HG02759 (cell line): Measurements from ENCODE around the gene MLLT3.
"Not testable (repeated sequence)": the region's sequence is repeated elsewhere in the genome, so short reads cannot be mapped to it uniquely, and the experiment has no call there.

Experiments
- ATAC-seq: cut with Tn5 transposase; IDR thresholded peaks from one replicate; pipeline ENCODE4 v1.9.1; 2021; ENCODE audit warnings: mild to moderate bottlenecking, moderate library complexity; ENCODE audit not compliant: unreplicated experiment

The MLLT3 gene

DNA sequence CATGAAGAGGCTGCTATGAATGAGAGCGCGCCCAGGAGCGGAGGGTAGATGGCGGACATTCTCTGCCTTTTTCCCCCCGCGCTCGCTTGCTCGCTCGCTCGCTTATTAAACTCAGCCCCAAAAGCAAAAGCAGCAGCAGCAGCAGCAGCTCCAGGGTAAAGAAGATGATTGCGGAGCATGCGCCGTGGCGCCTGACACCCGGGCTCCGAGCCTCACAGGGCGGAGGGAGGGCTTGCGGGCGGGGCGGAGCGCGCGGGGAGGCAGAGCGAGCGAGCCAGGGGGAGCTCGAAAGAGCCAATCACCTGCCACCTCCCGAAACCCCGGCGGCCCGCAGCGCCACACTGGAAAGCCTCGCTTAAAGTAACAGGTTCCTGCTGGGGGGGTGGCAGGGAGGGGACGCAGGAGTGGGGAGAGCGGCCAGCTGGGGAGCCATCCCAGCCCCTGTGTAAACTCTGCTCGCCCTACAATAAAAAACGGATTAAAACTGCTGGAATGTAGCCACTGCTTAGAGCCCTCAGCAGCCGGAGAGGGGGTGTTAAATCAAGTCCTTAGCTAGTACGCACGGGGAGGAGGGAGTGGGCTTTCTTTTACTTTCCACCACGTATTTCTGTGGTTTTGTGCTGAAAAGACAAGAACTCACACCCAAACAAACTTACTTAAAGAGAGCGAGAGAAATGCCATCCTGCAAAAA, at the start of gene MLLT3:
Gene MLLT3 (minus strand): TSS at position 170 of the 691 bp plus-strand sequence.
- ATAC-seq: peak; percentile 82

DNA sequence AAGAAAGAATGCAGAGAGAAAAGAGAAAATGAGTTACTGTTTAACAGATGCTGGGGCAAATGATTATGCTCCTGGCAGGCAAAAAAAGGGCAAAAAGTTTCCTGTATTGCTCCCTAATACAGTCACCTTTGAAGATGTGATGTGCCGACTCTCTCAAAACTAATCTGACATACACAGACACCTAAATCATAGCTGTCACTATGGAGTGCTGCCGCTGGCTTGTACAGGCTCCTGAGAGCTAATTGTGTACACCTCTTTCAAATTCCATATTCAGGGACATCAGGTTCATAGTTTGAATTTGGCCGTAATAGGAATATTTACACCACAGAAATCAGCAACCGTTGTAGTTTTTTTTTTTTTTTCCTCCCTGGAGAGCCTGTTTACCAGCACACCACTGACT, 49.3 kb upstream of the MLLT3 start:
- no peak for ATAC-seq

DNA sequence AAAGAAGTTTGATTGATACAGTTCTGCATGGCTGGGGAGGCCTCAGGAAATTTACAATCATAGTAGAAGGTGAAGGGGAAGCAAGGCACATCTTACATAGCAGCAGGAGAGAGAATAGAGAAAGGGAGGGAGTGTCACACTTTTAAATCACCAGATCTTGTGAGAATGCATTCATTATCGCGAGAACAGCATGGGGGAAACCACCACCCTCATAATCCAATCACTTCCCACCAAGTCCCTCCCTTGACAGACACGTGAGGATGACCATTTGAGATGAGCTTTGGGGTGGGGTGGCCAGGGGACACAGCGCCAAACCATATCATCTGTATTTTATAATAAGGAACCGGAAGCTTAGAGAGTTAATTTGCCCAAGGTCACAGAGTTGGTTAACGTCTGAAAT, 48.1 kb upstream of the MLLT3 start:
- ATAC-seq: no peak

DNA sequence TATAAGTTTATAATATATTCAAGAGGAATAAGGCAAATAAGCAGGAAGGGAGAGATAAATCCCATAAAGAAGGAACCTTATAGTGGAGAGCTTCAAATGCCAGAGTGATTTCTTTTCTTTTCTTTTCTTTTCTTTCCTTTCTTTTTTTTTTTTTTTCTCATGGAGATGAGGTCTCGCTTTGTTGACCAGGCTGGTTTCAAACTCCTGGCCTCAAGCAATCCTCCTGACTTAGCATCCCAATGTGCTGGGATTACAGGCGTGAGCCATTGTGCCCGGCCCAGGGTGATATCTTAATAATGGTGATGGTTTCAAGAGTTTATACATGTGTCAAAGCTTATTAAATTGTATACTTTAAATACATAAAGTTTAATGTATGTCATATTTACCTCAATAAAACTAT, 42.2 kb upstream of the MLLT3 start:
- ATAC-seq: no peak

DNA sequence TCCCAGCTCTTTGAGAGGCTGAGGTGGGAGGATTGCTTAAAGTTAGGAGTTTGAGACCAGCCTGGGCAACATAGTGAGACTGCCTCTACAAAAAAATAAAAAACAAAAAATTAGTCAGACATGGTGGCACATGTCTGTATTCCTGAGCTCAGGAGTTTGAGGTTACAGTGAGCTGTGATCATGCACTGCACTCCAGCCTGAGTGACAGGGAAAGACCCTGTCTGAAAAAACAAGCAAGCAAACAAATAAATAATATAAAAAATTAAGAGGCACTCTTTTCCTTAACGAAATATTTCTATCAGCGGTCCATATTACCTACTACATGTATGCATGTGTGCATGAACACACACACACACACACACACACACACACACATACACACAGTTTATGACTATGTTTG, 40.8 kb upstream of the MLLT3 start:
- ATAC-seq: no peak

DNA sequence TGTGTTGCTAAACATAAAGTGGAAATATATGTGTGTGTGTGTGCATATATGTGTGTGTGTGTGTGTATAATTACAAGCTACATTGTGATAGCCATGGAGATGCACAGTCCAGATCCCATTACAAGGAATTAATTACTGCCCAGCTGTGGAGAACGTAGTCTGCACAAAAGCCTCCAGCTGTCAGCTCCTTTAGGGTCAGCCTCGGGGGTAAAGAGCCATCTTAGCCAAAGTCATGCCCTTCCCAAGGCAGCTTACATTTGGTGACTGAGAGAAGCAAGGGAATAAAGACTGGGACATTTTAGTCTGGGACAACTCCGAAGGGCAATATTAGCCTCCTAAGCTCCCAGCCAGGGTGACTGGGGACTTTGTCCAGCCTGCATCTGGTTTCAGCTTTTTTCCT, 39.9 kb upstream of the MLLT3 start:
- ATAC-seq: no peak

DNA sequence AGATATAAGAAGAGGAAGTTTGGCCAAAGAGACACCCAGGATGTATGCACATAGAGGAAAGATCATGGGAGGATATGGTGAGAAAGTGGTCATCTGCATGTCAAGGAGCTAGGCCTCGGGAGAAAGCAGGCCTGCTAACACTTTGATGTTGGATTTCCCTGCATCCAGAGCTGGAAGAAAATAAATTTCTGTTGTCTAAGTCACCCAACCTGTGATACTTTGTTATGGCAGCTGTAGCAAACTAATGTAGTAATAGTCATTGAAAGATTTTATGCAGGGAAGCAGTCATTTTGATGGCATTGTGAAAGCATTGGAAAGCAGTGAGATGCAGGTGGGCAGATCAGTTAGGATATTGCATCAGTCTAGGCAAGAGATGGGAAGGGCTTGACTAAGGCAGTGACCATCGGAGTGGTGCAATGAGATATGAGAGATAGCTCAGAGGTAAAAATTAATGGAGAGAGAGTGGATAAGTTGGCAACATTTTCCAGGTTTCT, 37.2 kb upstream of the MLLT3 start:
- no peak for ATAC-seq

DNA sequence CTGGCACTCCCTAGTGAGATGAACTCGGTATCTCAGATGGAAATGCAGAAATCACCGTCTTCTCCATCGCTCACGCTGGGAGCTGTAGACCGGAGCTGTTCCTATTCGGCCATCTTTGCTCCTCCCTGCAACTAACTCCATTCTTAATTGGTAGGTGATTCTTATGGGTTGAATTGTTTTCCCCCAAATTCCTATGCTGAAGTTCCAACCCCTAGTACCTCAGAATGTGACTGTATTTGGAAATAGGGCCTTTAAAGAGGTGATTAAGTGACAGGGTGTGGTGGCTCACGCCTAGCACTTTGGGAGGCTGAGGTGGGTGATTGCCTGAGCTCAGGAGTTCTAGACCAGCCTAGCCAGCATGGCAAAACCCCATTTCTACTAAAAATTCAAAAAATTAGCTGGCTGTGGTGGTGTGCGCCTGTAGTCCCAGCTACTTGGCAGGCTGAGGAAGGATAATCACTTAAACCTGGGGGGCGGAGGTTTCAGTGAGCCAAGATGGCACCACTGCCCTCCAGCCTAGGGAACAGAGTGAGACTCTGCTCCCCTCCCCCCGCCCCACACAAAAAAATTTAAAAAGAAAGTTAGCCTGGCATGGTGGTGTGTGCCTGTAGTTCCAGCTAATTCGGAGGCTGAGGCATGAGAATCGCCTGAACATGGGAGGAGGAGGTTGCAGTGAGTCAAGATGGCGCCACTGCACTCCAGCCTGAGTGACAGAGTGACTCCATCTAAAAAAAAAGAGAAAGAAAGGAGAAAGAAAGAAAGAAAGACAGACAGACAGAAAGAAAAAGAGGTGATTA, 36.6 kb upstream of the MLLT3 start:
- no peak for ATAC-seq

DNA sequence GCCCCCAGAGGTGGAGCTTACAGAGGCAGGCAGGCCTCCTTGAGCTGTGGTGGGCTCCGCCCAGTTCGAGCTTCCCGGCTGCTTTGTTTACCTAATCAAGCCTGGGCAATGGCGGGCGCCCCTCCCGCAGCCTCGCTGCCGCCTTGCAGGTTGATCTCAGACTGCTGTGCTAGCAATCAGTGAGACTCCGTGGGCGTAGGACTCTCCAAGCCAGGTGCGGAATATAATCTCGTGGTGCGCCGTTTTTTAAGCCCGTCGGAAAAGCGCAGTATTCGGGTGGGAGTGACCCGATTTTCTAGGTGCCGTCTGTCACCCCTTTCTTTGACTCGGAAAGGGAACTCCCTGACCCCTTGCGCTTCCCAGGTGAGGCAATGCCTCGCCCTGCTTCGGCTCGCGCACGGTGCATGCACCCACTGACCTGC, 36.0 kb upstream of the MLLT3 start:
- not testable (repeated sequence) for ATAC-seq

DNA sequence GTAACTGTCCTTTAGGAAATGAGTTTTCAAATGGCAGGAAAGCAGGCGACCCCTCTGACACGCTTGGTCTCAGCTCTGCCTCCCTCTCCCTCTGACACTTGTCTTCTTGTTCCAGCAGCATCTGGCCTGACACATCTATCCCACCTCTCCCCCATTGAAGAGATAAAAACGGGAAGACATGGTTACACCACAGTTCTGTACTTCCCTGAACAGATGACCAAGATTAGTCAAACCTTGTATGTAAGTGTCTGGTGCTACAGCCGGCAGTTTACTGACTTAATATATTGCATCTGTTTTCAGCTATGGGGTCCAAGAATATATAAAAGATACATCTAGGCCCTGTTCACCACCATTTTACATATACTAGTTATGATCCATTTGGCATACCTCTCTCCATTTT, 29.6 kb upstream of the MLLT3 start:
- no peak for ATAC-seq

DNA sequence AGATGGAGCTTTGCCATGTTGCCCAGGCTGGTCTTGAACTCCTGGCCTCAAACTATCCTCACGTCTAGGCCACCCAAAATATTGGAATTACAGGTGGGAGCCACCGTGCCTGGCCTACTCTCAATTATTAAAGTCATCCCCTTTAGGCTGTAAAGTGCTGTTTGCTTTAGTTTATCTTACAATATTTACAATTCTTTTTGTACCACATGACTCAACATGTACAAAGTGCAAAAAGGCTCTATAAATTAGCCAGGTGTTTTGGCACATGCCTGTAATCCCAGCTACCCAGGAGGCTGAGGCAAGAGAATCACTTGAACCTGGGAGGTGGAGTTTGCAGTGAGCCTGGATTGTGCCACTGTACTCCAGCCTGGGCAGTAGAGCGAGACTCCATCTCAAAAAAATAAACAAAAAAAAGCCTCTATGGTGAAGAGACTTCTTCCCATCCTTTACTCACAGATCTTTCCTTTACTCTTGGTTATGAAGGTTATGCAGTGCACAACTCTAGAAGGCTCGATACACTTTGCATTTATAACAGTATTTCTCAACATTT, 28.5 kb upstream of the MLLT3 start:
- ATAC-seq: no peak

DNA sequence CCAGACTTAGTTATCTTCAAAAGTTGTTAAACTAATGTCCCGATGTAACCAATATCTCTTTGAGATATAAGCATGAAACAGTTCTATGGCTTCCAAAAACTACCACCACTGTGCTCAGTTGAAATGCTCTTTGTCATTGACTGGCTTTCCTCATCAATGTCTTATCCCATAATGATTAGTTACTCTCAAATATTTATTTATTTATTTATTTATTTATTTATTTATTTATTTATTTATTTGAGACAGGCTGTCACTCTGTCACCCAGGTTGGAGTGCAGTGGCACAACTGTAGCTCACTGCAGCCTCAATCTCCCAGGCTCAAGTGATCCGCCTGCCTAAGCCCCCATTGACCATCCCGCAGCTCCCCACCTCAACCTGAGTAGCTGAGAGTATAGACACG, 28.0 kb upstream of the MLLT3 start:
- no peak for ATAC-seq

DNA sequence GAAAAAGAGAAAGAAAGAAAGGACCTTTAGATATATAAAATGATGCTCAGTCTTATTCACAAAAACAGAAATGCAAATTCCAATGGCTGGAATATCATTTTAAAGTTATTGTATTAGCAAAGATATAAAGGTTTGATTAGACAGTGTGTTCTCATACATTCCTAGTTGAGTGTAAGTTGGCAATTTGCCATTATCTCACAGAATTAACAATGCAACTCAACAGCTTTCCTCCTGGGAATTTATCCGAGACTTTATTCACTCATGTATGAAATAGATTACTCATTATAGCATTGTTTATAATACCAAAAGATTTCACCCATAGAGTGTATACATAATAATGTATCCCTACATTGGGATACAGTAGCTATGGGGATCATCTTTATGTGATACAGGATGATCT, 27.1 kb upstream of the MLLT3 start:
- no peak for ATAC-seq

DNA sequence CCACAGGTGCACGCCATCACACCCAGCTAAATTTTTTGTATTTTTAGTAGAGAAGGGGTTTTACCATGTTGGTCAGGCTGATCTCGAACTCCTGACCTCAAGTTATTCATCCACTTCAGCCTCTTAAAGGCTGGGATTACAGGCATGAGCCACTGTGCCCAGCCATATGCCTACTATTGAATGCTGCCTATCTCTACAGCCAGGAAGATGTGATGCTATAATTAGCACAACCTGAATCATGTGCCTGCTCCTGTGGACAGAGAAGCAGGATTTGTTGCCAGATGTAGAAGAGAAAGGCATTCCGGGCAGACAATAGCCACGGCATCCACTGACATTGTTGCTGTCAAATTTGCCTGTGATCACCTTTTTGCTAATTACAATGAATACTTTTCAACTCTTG, 24.4 kb upstream of the MLLT3 start:
- ATAC-seq: no peak

DNA sequence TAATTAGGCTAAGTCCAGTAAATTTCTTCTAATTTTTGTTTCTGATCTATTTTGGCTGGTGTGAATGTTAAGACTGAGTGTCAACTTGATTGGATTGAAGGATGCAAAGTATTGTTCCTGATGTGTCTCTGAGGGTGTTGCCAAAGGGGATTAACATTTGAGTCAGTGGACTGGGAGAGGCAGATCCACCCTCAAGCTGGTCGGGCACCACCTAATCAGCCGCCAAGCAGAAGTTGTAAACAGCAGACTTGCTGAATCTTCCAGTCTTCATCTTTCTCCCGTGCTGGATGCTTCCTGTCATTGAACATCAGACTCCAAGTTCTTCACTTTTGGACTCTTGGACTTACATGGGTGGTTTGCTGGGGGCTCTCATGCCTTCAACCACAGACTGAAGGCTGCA, 21.4 kb upstream of the MLLT3 start:
- no peak for ATAC-seq

DNA sequence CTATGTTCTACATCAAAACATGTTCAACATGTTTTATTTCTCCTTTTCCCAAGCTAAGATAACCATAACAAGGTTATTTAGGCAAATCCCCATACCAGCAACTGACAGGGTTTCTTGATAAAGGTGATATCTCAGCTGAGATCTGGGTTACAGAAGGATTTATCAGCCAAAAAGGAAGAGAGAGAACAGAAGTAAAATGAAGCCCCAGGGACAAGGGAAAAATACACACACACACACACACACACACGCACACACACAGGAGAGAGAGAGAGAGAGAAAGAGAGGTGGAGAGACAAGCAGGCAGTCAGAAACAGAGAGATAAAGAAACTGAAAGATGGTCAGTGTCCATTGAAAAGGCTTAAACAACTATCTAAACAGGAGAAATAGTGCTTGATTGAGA, 19.7 kb upstream of the MLLT3 start:
- no peak for ATAC-seq

DNA sequence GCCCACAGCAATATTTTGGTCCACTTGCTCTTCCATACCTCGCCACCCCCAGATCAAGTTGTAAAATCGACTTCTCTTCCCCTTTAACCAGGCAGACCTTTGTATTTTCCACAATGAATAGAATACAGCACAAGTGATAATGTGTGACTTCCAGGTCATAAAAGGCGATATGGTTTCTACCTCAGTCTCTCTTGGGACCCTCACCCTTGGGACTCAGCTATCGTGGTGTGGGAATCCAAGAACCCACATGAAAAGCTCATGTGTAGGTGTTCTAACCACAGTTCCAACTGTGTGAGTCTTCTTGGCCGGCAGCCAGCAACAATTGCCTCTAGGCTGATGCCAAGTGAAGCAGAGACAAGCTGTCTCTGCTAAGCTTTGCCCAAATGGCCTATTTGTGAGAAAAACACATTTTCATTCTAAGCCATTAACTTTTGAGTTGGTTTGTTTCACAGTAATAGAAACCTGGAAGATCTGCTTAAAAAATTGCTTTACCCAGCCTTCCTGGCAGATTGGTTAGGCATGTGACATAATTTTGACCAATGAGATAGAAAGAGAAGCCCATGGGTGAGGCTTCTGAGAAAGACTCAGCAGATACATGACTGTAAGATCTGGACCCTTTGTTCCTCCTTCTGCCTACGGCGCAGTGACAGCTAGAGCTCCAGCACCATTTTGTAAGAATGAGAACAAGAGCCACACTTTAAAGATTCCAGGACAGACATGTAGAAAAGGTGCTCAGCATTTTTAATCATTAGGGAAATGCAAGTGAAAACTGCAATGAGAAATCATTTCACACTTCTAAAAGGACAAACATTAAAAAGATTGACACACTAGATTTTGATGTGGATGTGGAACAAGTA, 18.3 kb upstream of the MLLT3 start:
- ATAC-seq: peak; percentile 97

DNA sequence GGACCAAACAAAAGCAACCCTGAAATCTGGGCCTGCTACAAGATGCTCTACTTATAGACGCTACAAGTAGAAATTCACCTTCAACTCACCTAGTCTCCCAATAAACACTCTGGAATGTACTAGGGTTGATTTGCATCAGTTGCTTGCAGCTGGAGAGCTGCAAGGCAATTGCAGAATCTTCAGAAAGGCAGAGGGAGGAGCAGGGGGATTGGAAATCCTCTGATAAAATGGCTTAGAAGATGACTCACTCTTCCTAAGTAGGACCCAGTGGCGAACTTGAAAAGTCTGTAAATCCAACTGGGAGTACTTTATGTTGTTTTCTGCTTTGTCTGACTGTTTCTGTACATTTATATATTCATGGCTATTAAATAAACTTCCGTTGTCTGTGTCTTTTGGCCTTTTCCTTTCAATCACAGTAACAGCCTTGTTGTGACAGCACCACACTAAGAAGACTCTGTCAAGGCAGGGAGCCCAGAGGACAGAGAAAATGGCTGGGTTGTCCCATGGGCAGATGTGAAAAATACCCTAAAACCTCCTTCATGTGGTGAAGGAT, 14.7 kb upstream of the MLLT3 start:
- no peak for ATAC-seq

DNA sequence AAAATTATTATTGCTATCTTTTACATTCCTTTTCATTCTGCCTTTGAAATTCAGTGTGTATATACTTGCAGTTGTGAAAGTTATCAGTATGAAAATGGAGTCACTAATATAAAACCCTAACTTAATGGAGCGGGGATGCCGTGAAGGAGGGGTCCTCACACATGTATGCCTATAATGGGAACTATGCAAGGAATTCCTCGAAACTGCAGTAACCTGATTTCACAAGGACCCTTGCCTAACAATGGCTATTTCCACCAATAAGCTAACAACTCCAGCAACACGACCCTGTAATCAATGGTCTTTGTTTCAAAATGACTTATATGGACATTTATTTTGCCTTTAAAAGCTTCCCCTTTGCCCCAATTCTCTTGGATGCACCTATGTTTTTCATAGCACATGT, 12.6 kb upstream of the MLLT3 start:
- no peak for ATAC-seq

DNA sequence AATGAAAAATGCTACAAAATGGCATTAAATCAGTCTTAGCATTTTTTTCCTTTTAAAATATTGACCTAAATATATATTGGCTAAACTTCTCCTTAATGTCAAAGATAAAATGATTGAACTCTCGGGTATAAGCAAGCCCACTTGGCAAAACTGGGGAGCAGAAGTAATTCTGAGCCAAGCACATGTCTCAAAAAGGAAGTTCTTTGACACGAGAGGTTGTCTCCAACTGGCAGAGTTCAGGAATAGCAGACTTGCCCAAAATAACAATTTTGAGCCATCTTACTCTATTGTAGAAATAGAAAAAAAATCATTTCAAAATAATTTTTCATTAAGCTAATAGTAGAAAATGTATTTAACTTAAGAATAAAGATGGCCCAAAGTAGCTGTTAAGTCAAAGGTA, 10.4 kb upstream of the MLLT3 start:
- ATAC-seq: no peak
